Stimulated activated memory B cell treated with anti-CD40 and anti-IgM and Interleukin-4, amounts not matched to agents 10 μg/mL and 1 μg/mL and 100 μg/mL, for 72 hours (primary cell): ENCODE data around the gene TLR8.

ENCODE experiments used
- ATAC-seq: fragments of 150-1000 bp; cut with Tn5 transposase; 2 replicates; pipeline ENCODE4 v1.10.0; 2021
- H3K27ac Mint-ChIP-seq: one replicate; pipeline ENCODE4 v1.8.0; 2022; ENCODE audit warnings: mild to moderate bottlenecking, mixed read lengths
- H3K27me3 Mint-ChIP-seq: one replicate; pipeline ENCODE4 v1.8.0; 2022; ENCODE audit warnings: mixed read lengths
- H3K36me3 Mint-ChIP-seq: one replicate; pipeline ENCODE4 v1.8.0; 2022; ENCODE audit warnings: mixed read lengths
- H3K4me1 Mint-ChIP-seq: one replicate; pipeline ENCODE4 v1.8.0; 2022; ENCODE audit warnings: mixed read lengths
- H3K4me3 Mint-ChIP-seq: one replicate; pipeline ENCODE4 v1.8.0; 2022; ENCODE audit warnings: mild to moderate bottlenecking, moderate library complexity, mixed read lengths
- H3K9me3 Mint-ChIP-seq: one replicate; pipeline ENCODE4 v1.8.0; 2022; ENCODE audit warnings: mixed read lengths

TLR8 gene

GRCh38 chrX:12890467-12890866 is 16.0 kb upstream of the TLR8 start:
- Mint-ChIP-seq H3K9me3 (no peaks in the 10 kb centered on the region), H3K4me1 (peaks cover 35% of the 10 kb centered on the region), H3K4me3 (peak overlapping the region; percentile 26), H3K27me3 (no peaks in the 10 kb centered on the region), H3K36me3 (peaks cover 12% of the 10 kb centered on the region), H3K27ac (peak overlapping the region; percentile 72)
- ATAC-seq: peak; percentile 76

- peaks cover 5% of the 10 kb centered on the region for H3K36me3 Mint-ChIP-seq
- H3K9me3 Mint-ChIP-seq: no peaks in the 10 kb centered on the region
- H3K27me3 Mint-ChIP-seq: no peaks in the 10 kb centered on the region
- no peak overlapping the region for H3K4me3 Mint-ChIP-seq
- peak overlapping the region; percentile 72 for H3K27ac Mint-ChIP-seq
- H3K4me1 Mint-ChIP-seq: peaks cover 35% of the 10 kb centered on the region
- no peak for ATAC-seq
Observed at GRCh38 chrX:12891171-12891570, 15.2 kb upstream of the TLR8 start.

GRCh38 chrX:12891915-12892506 is 14.4 kb upstream of the TLR8 start:
- peak; percentile 48 for ATAC-seq
- Mint-ChIP-seq H3K4me3 (no peak overlapping the region), H3K36me3 (no peaks in the 10 kb centered on the region), H3K27ac (peak overlapping the region; percentile 72), H3K9me3 (no peaks in the 10 kb centered on the region), H3K27me3 (no peaks in the 10 kb centered on the region), H3K4me1 (peaks cover 35% of the 10 kb centered on the region)

GRCh38 chrX:12892716-12893115 is 13.7 kb upstream of the TLR8 start:
- peaks cover 35% of the 10 kb centered on the region for H3K4me1 Mint-ChIP-seq
- no peak for ATAC-seq
- H3K4me3 Mint-ChIP-seq: no peak overlapping the region

GRCh38 chrX:12894074-12895030 is 12.1 kb upstream of the TLR8 start:
- H3K27me3 Mint-ChIP-seq: no peaks in the 10 kb centered on the region
- H3K4me1 Mint-ChIP-seq: peaks cover 35% of the 10 kb centered on the region
- no peaks in the 10 kb centered on the region for H3K9me3 Mint-ChIP-seq
- peak overlapping the region; percentile 18 for H3K4me3 Mint-ChIP-seq
- no peak overlapping the region for H3K27ac Mint-ChIP-seq
- H3K36me3 Mint-ChIP-seq: no peaks in the 10 kb centered on the region
- no peak for ATAC-seq

More at GRCh38 chrX:12892716-12893115, 13.7 kb upstream of the TLR8 start:
- Mint-ChIP-seq H3K9me3 (no peaks in the 10 kb centered on the region), H3K36me3 (no peaks in the 10 kb centered on the region), H3K27me3 (no peaks in the 10 kb centered on the region), H3K27ac (peak overlapping the region; percentile 72)

- ATAC-seq: no peak
- Mint-ChIP-seq H3K36me3 (no peaks in the 10 kb centered on the region), H3K9me3 (no peaks in the 10 kb centered on the region), H3K27me3 (no peaks in the 10 kb centered on the region), H3K27ac (no peak overlapping the region), H3K4me1 (peaks cover 30% of the 10 kb centered on the region), H3K4me3 (no peak overlapping the region)
Observed at GRCh38 chrX:12895866-12896265, 10.6 kb upstream of the TLR8 start.

- ATAC-seq: no peak
- Mint-ChIP-seq H3K27ac (no peak overlapping the region), H3K27me3 (no peaks in the 10 kb centered on the region), H3K36me3 (no peaks in the 10 kb centered on the region), H3K4me1 (peaks cover 28% of the 10 kb centered on the region), H3K9me3 (no peaks in the 10 kb centered on the region), H3K4me3 (no peak overlapping the region)
Observed at GRCh38 chrX:12896935-12897334, 9.5 kb upstream of the TLR8 start.

GRCh38 chrX:12898073-12898472 is 8.3 kb upstream of the TLR8 start:
- peaks cover 21% of the 10 kb centered on the region for H3K4me1 Mint-ChIP-seq
- ATAC-seq: no peak

GRCh38 chrX:12899506-12899905 is 6.9 kb upstream of the TLR8 start:
- H3K27me3 Mint-ChIP-seq: no peaks in the 10 kb centered on the region
- H3K36me3 Mint-ChIP-seq: no peaks in the 10 kb centered on the region
- H3K4me1 Mint-ChIP-seq: peaks cover 7% of the 10 kb centered on the region
- no peak for ATAC-seq
- H3K9me3 Mint-ChIP-seq: no peaks in the 10 kb centered on the region
- no peak overlapping the region for H3K4me3 Mint-ChIP-seq
- no peak overlapping the region for H3K27ac Mint-ChIP-seq

More at GRCh38 chrX:12898073-12898472, 8.3 kb upstream of the TLR8 start:
- no peaks in the 10 kb centered on the region for H3K9me3 Mint-ChIP-seq
- H3K27ac Mint-ChIP-seq: no peak overlapping the region
- H3K4me3 Mint-ChIP-seq: no peak overlapping the region
- no peaks in the 10 kb centered on the region for H3K36me3 Mint-ChIP-seq
- no peaks in the 10 kb centered on the region for H3K27me3 Mint-ChIP-seq

- no peaks in the 10 kb centered on the region for H3K9me3 Mint-ChIP-seq
- no peak overlapping the region for H3K27ac Mint-ChIP-seq
- peaks cover 7% of the 10 kb centered on the region for H3K4me1 Mint-ChIP-seq
- ATAC-seq: no peak
- no peak overlapping the region for H3K4me3 Mint-ChIP-seq
- H3K27me3 Mint-ChIP-seq: no peaks in the 10 kb centered on the region
- H3K36me3 Mint-ChIP-seq: no peaks in the 10 kb centered on the region
Observed at GRCh38 chrX:12901486-12901885, 4.9 kb upstream of the TLR8 start.

- peaks cover 7% of the 10 kb centered on the region for H3K4me1 Mint-ChIP-seq
- no peaks in the 10 kb centered on the region for H3K27me3 Mint-ChIP-seq
- peak overlapping the region; percentile 48 for H3K27ac Mint-ChIP-seq
- H3K4me3 Mint-ChIP-seq: no peak overlapping the region
- H3K36me3 Mint-ChIP-seq: no peaks in the 10 kb centered on the region
- ATAC-seq: no peak
- no peaks in the 10 kb centered on the region for H3K9me3 Mint-ChIP-seq
Observed at GRCh38 chrX:12903646-12904045, 2.8 kb upstream of the TLR8 start.

- H3K4me3 Mint-ChIP-seq: no peak overlapping the region
- no peaks in the 10 kb centered on the region for H3K9me3 Mint-ChIP-seq
- no peak overlapping the region for H3K27ac Mint-ChIP-seq
- ATAC-seq: no peak
- H3K4me1 Mint-ChIP-seq: peaks cover 8% of the 10 kb centered on the region
- H3K36me3 Mint-ChIP-seq: no peaks in the 10 kb centered on the region
- H3K27me3 Mint-ChIP-seq: no peaks in the 10 kb centered on the region
Observed at GRCh38 chrX:12910423-12911121, 4.2 kb downstream of the TLR8 start.

- Mint-ChIP-seq H3K4me3 (no peak overlapping the region), H3K4me1 (peaks cover 8% of the 10 kb centered on the region), H3K27ac (no peak overlapping the region), H3K9me3 (no peaks in the 10 kb centered on the region), H3K36me3 (no peaks in the 10 kb centered on the region), H3K27me3 (no peaks in the 10 kb centered on the region)
- no peak for ATAC-seq
Observed at GRCh38 chrX:12911122-12911470, 4.7 kb downstream of the TLR8 start.

- no peaks in the 10 kb centered on the region for H3K36me3 Mint-ChIP-seq
- no peak for ATAC-seq
- no peaks in the 10 kb centered on the region for H3K27me3 Mint-ChIP-seq
- no peaks in the 10 kb centered on the region for H3K9me3 Mint-ChIP-seq
- H3K27ac Mint-ChIP-seq: no peak overlapping the region
- no peak overlapping the region for H3K4me3 Mint-ChIP-seq
- H3K4me1 Mint-ChIP-seq: peaks cover 8% of the 10 kb centered on the region
Observed at GRCh38 chrX:12912791-12913482, 6.5 kb downstream of the TLR8 start.

GRCh38 chrX:12917753-12918152 is 11.3 kb downstream of the TLR8 start:
- Mint-ChIP-seq H3K4me3 (no peak overlapping the region), H3K9me3 (no peaks in the 10 kb centered on the region), H3K4me1 (no peaks in the 10 kb centered on the region), H3K27me3 (no peaks in the 10 kb centered on the region), H3K36me3 (no peaks in the 10 kb centered on the region), H3K27ac (no peak overlapping the region)
- no peak for ATAC-seq
